DMS153 treated with DMSO at 0.1 percent for 48 hours (cell line): ENCODE measurements around the gene VAPB.
"Not testable (repeated sequence)": the region's sequence is repeated elsewhere in the genome, so short reads cannot be mapped to it uniquely, and the experiment has no call there.

Source experiments
- DNase-seq: peaks from one replicate; lab custom pipeline; 2025; ENCODE audit not compliant: unreplicated experiment; lab: John Stamatoyannopoulos, UW

Gene VAPB

DNA sequence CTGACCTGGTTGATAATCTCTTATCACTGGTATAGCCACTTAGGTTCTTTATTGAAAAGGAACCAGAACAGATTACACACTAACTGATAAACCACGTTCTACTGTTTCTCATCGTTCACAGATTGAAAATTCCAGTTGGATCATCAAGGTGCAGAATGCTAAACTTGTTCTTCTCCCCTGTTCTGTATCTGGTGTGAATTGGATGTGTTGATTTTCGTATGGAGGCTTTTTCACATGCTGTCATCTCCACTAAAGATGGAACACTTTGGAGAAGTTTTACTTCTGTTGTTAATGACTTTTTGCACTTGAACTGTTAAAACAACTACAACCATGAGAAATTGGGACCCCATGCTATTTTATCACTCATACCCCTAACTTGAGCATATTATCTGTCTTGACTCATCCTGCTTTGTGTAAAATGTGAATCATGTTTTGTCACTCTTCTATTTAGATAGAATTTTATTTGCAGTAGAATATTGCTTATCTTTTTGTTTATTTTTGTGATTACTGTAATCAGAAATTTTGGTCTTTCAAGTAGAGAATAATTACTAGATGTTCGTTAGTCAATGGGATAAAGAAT, 17.5 kb downstream of the VAPB start:
- no peak for DNase-seq

DNA sequence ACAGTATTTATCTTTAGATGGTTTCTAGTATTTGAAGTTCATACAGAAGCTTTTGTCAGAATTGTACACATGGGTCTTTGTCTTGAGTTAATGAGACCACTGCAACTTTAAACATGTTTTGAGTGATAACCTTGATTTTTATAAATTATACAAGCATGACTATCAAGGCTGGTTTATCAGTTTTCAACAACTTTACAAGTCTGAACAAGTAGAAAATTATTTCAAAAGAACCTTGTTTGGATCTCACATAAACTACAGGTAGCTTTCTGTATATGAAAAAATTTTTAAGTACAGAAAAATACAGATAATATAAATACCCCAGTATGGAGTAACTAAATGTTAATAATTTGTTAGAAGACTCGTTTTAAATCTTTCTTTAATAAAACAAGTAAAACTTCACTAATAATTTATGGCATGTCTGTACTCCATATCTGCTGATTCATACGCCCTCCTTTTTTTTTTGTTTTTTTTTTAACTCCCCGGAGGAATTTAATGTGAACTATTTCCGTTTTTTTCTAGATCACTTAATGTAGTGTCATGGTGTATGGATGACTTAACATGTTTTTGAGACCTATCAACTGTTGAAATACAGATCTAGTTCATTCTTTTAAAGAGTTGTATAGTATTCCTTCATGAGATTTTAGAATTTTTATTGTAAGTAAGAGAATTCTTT, 18.3 kb downstream of the VAPB start:
- no peak for DNase-seq

DNA sequence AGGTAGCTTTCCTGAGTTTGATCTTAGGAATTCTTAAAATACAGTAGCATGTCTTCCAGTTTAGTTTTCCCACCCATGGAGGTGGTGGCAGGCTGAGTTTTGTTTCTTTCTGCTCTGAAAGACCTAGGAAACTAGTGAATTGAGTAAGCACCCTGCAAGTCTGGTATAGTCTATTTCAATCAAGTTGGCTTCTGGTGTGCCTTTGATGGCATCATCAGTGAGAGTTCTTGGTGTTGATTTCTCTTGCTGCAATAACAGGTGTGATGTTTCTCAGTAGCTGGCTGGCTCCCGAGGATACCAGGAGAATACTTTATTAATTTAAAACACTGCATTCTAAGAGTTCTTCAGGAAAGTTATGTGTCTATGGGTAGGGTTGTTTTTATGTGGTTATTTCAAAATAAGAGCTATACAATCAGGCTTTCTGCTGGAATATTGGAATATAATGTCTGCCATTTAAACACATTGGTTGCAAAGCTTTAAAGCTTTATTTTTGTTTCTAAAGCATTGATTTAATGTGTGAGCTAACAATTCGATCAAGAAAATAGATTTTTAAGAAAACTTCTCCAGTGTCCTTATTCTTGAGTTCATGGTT, 19.0 kb downstream of the VAPB start:
- no peak for DNase-seq

DNA sequence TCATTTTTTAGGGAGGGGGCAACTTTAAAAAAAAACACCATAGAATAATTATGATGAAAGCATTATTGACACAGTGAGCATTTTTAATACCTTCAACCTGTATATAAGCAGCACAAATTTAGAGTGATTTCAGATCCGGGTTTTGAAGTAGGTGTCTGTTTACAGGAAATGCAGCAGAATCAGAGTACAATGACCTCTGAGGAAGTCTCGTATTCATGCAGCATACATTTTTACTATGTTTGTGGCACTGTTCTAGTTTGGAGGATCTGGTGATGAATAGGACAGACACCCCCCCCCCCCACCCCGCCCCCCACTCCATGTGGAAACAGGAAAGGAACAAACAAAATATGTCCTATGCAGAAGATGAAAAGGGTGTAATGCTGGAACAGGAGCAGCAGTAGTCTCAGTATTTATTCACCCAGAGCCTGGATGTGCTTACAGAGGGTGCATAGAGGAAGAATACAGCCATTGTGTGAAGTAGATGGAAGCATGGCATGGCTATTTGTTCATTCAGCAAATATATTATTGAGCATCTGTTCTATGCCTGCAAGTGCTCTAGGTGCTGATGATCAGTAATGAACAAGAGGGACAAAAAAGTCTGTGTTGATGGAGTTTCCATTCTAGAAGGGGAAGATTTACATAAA, 19.7 kb downstream of the VAPB start:
- peak; percentile 85 for DNase-seq

DNA sequence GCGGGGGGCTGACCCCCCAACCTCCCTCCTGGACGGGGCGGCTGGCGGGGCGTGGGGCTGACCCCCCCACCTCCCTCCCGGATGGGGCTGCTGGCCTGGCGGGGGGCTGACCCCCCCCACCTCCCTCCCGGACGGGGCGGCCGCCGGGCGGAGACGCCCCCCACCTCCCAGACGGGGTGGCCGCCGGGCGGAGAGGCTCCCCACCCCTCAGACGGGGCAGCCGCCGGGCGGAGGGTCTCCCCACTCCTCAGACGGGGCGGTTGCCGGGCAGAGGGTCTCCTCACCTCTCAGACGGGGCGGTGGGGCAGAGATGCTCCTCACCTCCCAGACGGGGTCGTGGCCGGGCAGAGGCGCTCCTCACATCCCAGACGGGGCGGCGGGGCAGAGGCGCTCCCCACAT, 25.2 kb downstream of the VAPB start:
- DNase-seq, result not testable (repeated sequence)

DNA sequence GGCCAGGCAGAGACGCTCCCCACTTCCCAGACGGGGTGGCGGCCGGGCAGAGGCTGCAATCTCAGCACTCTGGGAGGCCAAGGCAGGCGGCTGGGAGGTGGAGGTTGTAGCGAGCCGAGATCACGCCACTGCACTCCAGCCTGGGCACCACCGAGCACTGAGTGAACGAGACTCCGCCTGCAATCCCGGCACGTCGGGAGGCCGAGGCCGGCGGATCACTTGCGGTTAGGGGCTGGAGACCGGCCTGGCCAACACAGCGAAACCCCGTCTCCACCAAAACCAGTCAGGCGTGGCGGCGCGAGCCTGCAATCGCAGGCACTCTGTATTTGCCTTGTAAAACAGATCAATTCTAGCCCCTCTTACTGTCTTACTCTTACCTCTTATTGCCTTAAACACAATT, 25.8 kb downstream of the VAPB start:
- DNase-seq, result not testable (repeated sequence)

DNA sequence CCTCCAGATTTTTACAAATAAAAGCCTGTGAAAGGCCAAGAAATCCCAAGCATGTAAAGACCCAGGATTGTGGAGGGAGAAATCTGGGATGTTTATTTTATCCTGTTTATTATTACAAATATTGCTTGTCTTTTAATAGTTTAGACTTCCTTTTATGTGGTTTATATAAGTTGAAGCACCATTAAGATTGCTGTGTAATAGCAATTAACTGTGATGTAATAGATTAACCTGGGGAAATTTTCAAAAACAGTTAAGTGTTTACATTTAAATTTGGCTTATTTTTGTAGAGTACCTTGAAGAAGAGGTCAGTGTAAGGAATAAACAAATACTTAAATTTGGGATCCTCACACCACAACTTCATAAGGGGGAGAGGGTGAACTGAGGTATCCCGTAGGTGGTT, 27.0 kb downstream of the VAPB start:
- no peak for DNase-seq

GRCh38 chr20:58416835-58417234, 27.8 kb downstream of the VAPB start:
- DNase-seq, result no peak

DNA sequence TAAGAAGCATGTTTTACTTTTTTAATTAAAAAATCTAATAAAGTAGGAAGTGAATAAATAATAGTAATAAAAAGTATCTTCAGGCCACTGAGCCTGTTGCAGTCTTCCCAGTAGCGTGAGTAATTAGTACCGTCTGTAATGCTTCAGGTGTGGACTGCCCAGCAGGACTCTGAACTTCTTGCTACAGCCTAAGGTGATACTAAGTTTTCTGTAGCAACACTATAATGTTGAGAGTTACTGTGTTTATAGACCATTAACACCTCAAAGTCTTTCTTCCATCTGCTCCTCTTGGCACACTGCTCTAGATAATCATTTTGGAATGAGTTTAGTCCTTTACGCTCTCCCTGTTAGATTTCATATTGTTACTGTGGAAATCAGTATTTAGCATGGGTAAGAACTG, 28.4 kb downstream of the VAPB start:
- no peak for DNase-seq

GRCh38 chr20:58418949-58419748, 30.1 kb downstream of the VAPB start:
- DNase-seq, result no peak

- no peak for DNase-seq
These were observed 31.9 kb downstream of the VAPB start for GRCh38 chr20:58420798-58421496.

- DNase-seq, result no peak
These were observed 32.4 kb downstream of the VAPB start for GRCh38 chr20:58421497-58421850.

DNA sequence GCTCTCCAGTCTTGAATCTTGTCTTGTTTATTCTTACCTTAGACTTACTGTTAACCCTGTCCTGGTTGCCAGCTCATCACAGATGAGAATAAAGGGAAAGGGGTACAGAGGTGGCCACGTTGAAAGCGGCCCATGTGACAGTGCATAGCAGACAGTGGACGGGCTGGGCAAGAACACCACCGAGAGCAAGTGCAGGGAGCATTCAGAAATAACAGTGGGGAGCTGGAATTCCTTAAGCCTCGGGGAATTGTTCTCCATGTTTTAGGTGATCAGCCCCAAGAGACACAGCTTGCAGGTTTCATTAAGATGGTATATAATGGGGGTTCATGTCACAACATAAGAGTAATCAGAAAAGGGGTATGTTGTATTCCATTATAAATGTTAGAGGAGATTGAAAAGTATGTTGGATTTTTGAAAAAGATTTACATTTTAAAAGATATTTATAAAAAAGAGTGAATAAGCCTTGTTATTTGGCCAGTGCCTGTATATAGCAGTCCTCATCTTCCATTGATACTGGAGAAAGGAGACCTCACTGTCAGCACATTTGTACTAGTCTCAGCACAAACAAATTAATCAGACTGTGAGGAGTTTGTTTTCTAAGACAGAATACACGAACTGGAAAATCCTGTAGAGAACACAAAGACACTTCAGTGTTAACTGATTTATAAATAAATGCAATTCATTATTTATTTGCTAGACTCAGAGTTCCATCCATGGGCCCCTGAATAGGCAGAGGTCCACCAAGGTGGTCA, 35.4 kb downstream of the VAPB start:
- DNase-seq, result no peak

DNA sequence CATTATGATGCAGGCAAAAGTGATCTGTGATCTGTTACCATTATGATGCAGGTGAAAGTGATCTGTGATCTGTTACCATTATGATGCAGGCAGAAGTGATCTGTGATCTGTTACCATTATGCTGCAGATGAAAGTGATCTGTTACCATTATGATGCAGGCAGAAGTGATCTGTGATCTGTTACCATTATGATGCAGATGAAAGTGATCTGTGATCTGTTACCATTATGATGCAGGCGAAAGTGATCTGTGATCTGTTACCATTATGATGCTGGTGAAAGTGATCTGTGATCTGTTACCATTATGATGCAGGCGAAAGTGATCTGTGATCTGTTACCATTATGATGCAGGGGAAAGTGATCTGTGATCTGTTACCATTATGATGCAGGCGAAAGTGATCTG, 38.5 kb downstream of the VAPB start:
- not testable (repeated sequence) for DNase-seq

- DNase-seq, result no peak
These were observed 39.3 kb downstream of the VAPB start for GRCh38 chr20:58428364-58428763.

DNA sequence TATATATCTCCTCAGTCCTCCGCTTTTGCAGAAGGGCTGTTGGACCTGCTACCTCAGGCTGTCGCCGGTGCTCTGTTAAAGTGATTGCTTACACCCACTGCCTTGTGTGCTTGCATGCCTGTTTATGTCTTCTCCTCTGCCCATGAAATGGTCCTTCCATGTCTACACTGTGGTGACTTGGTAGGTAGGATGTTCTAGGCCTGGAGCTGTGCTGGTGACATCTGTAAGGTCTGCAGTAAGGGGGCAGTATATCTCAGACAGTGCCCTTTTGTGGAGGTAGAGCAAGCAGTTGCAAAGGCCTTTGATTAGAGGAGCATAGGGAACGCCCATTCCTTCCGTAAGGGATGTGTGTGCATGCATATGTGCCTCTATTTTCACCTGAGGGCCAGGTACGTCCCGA, 40.3 kb downstream of the VAPB start:
- no peak for DNase-seq

- no peak for DNase-seq
These were observed 42.1 kb downstream of the VAPB start for GRCh38 chr20:58431134-58431533.

- no peak for DNase-seq
These were observed 43.3 kb downstream of the VAPB start for GRCh38 chr20:58432186-58432954.

DNA sequence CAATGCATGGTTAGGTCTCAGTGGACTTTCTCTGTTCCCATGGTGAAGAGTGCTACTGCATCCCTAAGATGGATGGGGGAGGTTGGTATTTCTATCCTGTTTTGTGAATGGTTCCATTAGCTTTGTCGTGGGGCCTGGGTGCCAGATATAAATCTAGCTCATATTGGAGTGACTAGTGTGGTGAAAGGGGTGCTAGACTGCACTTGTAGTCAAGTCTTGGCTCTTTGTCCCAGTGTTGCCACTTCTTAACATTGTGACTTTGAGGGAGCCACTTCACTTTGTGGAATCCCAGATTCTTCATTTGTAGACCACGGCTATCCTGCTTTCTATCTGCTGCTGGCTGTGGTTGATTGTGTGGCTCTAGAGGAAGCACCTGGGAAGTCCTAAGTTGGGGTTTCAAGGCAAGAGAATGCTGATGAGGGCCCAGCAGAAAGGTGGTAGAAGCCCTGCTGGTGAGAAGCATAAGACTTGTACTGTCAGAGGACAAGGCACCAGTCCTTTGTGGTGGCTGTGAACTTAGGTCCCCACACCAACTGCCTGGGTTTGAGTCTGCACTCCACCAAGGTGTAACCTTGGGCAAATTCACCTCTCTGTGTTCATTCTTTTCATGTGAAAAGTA, 44.1 kb downstream of the VAPB start:
- DNase-seq, result no peak
